PFSK-1 (cell line): ENCODE measurements around the gene RHEB.

Experiments used
- FOXP2 ChIP-seq: optimal IDR thresholded peaks from 2 replicates; pipeline ENCODE3; 2011; ENCODE audit warnings: borderline replicate concordance, control low read depth, inconsistent platforms; ENCODE audit not compliant: insufficient read depth; ENCODE audit errors: extremely low read length, extremely low read depth
- POLR2AphosphoS5 ChIP-seq: IDR thresholded peaks from 2 replicates; pipeline ENCODE4 v1.6.1; 2012; ENCODE audit warnings: low read depth, mild to moderate bottlenecking, control low read depth, low read length, moderate library complexity
- SIN3A ChIP-seq: IDR thresholded peaks from 2 replicates; pipeline ENCODE4 v1.6.1; 2012; ENCODE audit warnings: mild to moderate bottlenecking, low read length, moderate library complexity, borderline replicate concordance; ENCODE audit not compliant: insufficient read depth
- TAF1 ChIP-seq: IDR thresholded peaks from 2 replicates; pipeline ENCODE4 v1.6.1; 2012; ENCODE audit warnings: low read length, control low read depth, borderline replicate concordance; ENCODE audit not compliant: insufficient read depth
- TF ChIP-seq, protein P1 (sequence below), 2 experiments: IDR thresholded peaks; 2 replicates each; pipeline versions ENCODE4 v1.6.1 to v1.8.0; 2011 to 2012; ENCODE audit warnings: low read depth in 2 of 2, low read length in 2 of 2, control low read depth in 1 of 2, inconsistent platforms in 1 of 2, mild to moderate bottlenecking in 1 of 2, moderate library complexity in 1 of 2; ENCODE audit not compliant: insufficient read depth in 1 of 2

RHEB gene

DNA sequence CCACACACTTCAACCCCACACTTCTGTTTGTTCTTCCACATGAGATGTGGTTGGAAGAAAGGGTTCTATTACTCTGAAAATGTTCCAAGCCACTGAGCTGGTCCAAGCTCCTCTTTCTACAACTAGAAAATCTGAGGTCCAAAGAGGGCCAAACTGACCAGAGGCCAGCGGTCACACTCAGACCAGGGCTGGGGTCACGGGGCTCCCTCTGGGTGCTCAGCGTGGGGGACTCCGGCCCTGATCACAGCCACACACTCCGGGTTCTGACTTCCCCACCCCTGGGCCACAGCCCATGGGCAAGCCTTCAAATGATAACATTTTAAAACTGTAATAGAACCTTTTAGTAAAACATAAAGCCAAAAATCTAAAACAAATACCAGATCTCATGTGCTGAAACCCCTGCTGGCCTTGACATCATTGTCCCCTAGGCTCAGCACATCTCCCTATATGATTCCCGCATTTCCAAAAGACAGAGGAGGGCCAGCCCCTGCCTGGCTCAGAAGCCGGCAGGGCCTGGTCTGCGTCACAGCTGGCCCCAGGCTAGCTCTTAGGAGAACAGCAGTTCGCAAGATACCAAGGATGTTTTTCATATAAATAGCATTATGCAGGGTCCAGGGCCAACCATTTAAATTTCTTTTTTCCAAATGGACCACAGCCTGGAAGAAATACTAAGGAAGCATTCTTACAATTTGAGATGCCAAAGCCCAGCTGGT, 83.1 kb downstream of the RHEB start:
- no peak for TF ChIP-seq SIN3A
- TF ChIP-seq, protein P1, sequence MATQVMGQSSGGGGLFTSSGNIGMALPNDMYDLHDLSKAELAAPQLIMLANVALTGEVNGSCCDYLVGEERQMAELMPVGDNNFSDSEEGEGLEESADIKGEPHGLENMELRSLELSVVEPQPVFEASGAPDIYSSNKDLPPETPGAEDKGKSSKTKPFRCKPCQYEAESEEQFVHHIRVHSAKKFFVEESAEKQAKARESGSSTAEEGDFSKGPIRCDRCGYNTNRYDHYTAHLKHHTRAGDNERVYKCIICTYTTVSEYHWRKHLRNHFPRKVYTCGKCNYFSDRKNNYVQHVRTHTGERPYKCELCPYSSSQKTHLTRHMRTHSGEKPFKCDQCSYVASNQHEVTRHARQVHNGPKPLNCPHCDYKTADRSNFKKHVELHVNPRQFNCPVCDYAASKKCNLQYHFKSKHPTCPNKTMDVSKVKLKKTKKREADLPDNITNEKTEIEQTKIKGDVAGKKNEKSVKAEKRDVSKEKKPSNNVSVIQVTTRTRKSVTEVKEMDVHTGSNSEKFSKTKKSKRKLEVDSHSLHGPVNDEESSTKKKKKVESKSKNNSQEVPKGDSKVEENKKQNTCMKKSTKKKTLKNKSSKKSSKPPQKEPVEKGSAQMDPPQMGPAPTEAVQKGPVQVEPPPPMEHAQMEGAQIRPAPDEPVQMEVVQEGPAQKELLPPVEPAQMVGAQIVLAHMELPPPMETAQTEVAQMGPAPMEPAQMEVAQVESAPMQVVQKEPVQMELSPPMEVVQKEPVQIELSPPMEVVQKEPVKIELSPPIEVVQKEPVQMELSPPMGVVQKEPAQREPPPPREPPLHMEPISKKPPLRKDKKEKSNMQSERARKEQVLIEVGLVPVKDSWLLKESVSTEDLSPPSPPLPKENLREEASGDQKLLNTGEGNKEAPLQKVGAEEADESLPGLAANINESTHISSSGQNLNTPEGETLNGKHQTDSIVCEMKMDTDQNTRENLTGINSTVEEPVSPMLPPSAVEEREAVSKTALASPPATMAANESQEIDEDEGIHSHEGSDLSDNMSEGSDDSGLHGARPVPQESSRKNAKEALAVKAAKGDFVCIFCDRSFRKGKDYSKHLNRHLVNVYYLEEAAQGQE (IDR thresholded peaks at IDR 0.05; ENCODE audit: insufficient read depth in 1 of 2, low read depth in 2 of 2, low read length in 2 of 2) = no peak
- TF ChIP-seq POLR2AphosphoS5 = no peak
- TF ChIP-seq FOXP2 = no peak
- no peak for TF ChIP-seq TAF1

DNA sequence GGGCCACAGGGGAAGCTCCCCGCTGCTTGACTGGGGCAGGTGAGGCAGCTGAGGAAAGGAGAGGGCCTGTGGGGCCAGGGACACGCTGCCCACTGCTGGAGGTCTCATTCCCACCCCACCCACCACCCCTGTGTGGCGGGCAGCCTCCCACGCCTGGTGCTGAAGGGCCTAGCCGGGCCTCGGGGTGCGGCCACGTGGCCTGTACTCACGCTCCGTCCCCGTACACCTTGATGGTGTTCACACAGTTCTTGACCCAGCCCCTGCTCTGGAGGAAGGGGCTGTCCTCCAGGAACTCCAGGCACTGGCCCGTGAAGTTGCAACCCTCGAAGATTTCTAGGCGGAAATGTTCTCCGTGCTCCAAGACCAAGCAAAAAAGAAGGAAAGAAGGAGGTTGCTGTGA, 83.7 kb downstream of the RHEB start:
- TF ChIP-seq, protein P1 (IDR thresholded peaks at IDR 0.05; ENCODE audit: insufficient read depth in 1 of 2, low read depth in 2 of 2, low read length in 2 of 2) = no peak
- TF ChIP-seq FOXP2 = no peak

DNA sequence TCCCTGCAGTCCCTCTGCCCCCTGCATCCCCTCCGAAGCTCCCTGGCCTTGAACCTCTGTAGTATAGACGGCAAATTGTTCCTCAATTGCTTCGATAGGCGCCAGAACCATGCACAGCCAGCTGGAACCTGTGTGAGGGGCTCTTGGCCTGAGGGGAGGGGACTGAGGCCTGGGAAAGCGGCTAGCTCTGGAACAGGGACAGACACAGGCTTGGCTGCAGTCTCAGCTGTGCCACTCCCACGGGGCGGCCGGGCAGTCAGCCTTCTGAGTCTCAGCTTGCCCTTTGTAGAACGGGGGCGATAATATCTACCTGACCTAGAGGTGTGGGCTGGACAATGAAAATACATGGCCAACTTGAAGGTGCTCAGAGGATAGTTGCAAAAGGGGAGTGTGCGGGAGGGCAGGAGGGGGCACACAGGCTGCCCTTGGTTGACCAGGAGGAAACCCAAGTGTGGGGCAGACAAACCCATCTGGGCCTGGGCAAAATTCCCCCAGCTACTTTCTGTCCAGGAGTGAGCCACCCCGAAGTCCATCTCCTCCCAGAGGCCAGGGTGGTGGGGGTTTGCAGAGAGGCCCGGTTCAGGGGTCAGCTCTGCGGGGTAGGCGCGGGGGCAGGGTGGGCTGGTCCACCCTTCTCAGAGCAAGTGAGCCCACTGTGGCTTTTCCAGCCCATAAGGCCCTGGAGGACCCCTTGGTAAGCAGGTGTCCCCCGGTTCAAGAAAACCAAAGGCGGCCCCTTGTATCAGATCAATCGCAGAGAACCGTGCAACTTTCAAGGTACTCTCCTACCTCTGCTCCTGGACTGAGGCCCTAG, 84.4 kb downstream of the RHEB start:
- TF ChIP-seq TAF1 = no peak

DNA sequence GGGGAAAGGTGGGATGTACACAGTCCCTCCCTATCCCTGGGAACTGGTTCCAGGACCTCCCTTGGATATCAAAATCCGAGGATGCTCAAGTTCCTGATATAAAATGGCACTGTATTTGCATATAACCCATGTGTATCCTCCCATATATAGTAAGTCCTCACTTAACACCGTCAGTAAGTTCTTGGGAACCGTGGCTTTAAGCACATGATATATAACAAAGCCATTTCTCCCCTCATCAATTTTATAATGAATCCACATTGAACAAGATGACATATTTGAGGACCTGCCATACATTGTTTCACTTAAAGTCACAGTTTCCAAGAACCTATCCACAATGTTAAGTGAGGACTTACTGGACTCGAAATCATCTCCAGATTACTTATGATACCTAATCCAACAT, 85.1 kb downstream of the RHEB start:
- TF ChIP-seq FOXP2 = no peak
- TF ChIP-seq SIN3A = no peak
- TF ChIP-seq TAF1 = no peak
- TF ChIP-seq, protein P1 (IDR thresholded peaks at IDR 0.05; ENCODE audit: insufficient read depth in 1 of 2, low read depth in 2 of 2, low read length in 2 of 2) = no peak
- no peak for TF ChIP-seq POLR2AphosphoS5

DNA sequence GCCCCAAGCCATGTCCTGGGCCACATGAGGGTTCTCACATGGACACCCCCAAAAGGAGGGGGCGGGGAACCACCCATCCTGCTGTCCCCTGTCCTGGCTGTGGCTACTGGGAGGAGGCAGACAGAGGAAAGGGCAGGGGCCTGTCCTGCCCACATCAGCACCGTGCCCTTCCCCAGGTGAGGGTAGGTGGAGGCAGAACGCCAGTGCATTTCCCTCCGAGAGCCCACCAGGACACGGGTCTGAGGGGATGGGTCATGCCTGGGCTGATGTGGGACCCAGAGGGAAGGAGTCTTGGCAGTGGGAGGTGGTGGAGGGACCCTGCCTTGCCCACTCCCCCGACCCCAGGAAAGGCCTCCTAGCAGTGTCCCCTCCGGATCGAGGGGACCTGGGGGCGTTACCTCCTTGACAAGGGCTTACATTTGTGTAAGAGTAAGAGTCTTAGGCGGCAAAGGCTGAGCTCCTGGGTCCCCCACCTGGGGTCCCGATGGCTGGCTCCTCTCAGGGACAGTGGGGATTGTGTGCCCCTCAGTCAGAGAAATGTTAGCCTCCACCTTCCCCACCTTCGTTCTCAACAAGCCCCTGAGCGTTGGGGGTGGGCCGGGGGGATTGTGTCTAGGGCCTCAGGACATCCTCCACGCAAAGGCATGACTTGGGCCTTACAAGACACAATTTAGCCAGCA, 85.8 kb downstream of the RHEB start:
- no peak for TF ChIP-seq TAF1
- no peak for TF ChIP-seq SIN3A
- no peak for TF ChIP-seq FOXP2
- TF ChIP-seq, protein P1 (IDR thresholded peaks at IDR 0.05; ENCODE audit: insufficient read depth in 1 of 2, low read depth in 2 of 2, low read length in 2 of 2) = no peak
- TF ChIP-seq POLR2AphosphoS5 = no peak
